Esophagus (tissue), 2 donors: Measurements from ENCODE around the gene NQO2. TPM values are rescaled to one million over a fixed set of nuclear protein-coding genes. Genes with fewer than 3 reads are reported as not detected.
"Not testable (repeated sequence)": the region's sequence is repeated elsewhere in the genome, so short reads cannot be mapped to it uniquely, and the experiment has no call there.

Source experiments
- H3K27ac ChIP-seq, 2 donors: one replicate each; pipeline ENCODE4 v1.5.1; 2013; ENCODE audit warnings: low read depth in 2 of 2, mild to moderate bottlenecking in 2 of 2, inconsistent platforms in 1 of 2, low read length in 1 of 2, moderate library complexity in 1 of 2
- H3K27me3 ChIP-seq, 2 donors: one replicate each; pipeline ENCODE4 v1.6.1; 2013; ENCODE audit warnings: low read length in 2 of 2, control low read depth in 1 of 2, mild to moderate bottlenecking in 1 of 2; ENCODE audit not compliant: insufficient read depth in 2 of 2, control insufficient read depth in 1 of 2
- H3K36me3 ChIP-seq, 2 donors: one replicate each; pipeline ENCODE4 v1.6.1; 2013; ENCODE audit warnings: low read length in 1 of 2; ENCODE audit not compliant: control insufficient read depth in 2 of 2, insufficient read depth in 2 of 2
- H3K4me1 ChIP-seq, 2 donors: one replicate each; pipeline ENCODE4 v1.6.1; 2013; ENCODE audit warnings: low read length in 1 of 2; ENCODE audit not compliant: control insufficient read depth in 2 of 2, insufficient read depth in 2 of 2
- H3K4me3 ChIP-seq, 2 donors: one replicate each; pipeline ENCODE4 v1.5.1; 2013; ENCODE audit warnings: low read length in 2 of 2, mild to moderate bottlenecking in 2 of 2, low read depth in 1 of 2, moderate library complexity in 1 of 2
- H3K9me3 ChIP-seq, 2 donors: one replicate each; pipeline ENCODE4 v1.6.1; 2013; ENCODE audit warnings: mild to moderate bottlenecking in 2 of 2, low read depth in 1 of 2, low read length in 1 of 2, moderate library complexity in 1 of 2; ENCODE audit not compliant: control insufficient read depth in 2 of 2, insufficient read depth in 1 of 2
- WGBS, 2 donors: extraction: QIAGEN DNeasy Blood & Tissue Kit; methylation state at CpG; one replicate each; pipeline ENCODE4 v1.1.7; 2013; 5-methylcytosine and 5-hydroxymethylcytosine counted together
- polyA plus RNA-seq, 2 donors: library from polyadenylated mRNA; stranded (reverse); fragments of 200-250 nt; gene quantifications; one replicate each; pipeline ENCODE4 v1.2.3, GENCODE V29; 2013
- donor health status: healthy with polysubstance abuse.
- donor health status: Bipolar disorder and iron deficiency.

The NQO2 gene
- polyA plus RNA-seq, 2 donors = 24.2 to 40.0 TPM

- whole genome bisulfite sequencing, 2 donors = 98 to 99% methylated on average over 7 of the region's 7 CpGs
- Histone ChIP-seq H3K4me1 (peaks cover 0 to 3% of the 10 kb centered on the region in 2 donors), H3K4me3 (no peak overlapping the region), H3K27me3 (no peaks in the 10 kb centered on the region), H3K27ac (no peak overlapping the region), H3K36me3 (no peaks in the 10 kb centered on the region), H3K9me3 (no peaks in the 10 kb centered on the region)
Observed at GRCh38 chr6:2967936-2968335, 31.8 kb upstream of the NQO2 start.

- H3K4me1 ChIP-seq = peaks cover 0 to 3% of the 10 kb centered on the region in 2 donors
- H3K4me3 ChIP-seq = no peak overlapping the region
- WGBS, 2 donors = 68 to 70% methylated on average over 8 of the region's 8 CpGs
- no peaks in the 10 kb centered on the region for H3K36me3 ChIP-seq
- H3K27ac ChIP-seq = peak overlapping the region in 1 of 2 donors; percentile 71
- no peaks in the 10 kb centered on the region for H3K9me3 ChIP-seq
- H3K27me3 ChIP-seq = no peaks in the 10 kb centered on the region
Observed at GRCh38 chr6:2968600-2969135, 31.0 kb upstream of the NQO2 start.

GRCh38 chr6:2969549-2969948 lies 30.1 kb upstream of the NQO2 start:
- Histone ChIP-seq H3K27me3 (no peaks in the 10 kb centered on the region), H3K27ac (no peak overlapping the region), H3K36me3 (no peaks in the 10 kb centered on the region), H3K4me3 (peak overlapping the region in 1 of 2 donors; percentile 74), H3K4me1 (peaks cover 0 to 3% of the 10 kb centered on the region in 2 donors), H3K9me3 (no peaks in the 10 kb centered on the region)
- WGBS, 2 donors = 86 to 88% methylated on average over 3 of the region's 3 CpGs

GRCh38 chr6:2970034-2970685 lies 29.5 kb upstream of the NQO2 start:
- peak overlapping the region in 1 of 2 donors; percentile 74 for H3K4me3 ChIP-seq
- 36 to 38% methylated on average over 10 of the region's 10 CpGs for WGBS, 2 donors
- H3K27ac ChIP-seq = peak overlapping the region; percentile 34 to 83
- no peaks in the 10 kb centered on the region for H3K4me1 ChIP-seq
- H3K27me3 ChIP-seq = no peaks in the 10 kb centered on the region
- H3K9me3 ChIP-seq = no peaks in the 10 kb centered on the region
- no peaks in the 10 kb centered on the region for H3K36me3 ChIP-seq

- Histone ChIP-seq H3K9me3 (no peaks in the 10 kb centered on the region), H3K4me1 (no peaks in the 10 kb centered on the region), H3K4me3 (peak overlapping the region; percentile 74 to 81), H3K27me3 (no peaks in the 10 kb centered on the region), H3K27ac (peak overlapping the region; percentile 95 to 98), H3K36me3 (no peaks in the 10 kb centered on the region)
- WGBS, 2 donors = 1% methylated on average over 39 to 80 of the region's 80 CpGs
Observed at GRCh38 chr6:2970753-2971419, 28.8 kb upstream of the NQO2 start.

GRCh38 chr6:2971420-2972218 lies 28.1 kb upstream of the NQO2 start, which contains the start of gene SERPINB6:
TSS of gene SERPINB6 (minus strand) at chr6:2971567. CDS start at chr6:2959332, 12,235 bp downstream.
- Histone ChIP-seq H3K27ac (peak within 1 kb of the TSS; percentile 95 to 98), H3K9me3 (no peaks in the 10 kb centered on the region), H3K36me3 (no peaks in the 10 kb centered on the region), H3K4me1 (no peaks in the 10 kb centered on the region), H3K27me3 (no peaks in the 10 kb centered on the region), H3K4me3 (peak within 1 kb of the TSS; percentile 74 to 81)
- WGBS, 2 donors = 2 to 5% methylated on average over 53 to 63 of the region's 63 CpGs

GRCh38 chr6:2972219-2972487 lies 27.5 kb upstream of the NQO2 start:
- 56 to 65% methylated on average over 1 of the region's 1 CpG for whole genome bisulfite sequencing, 2 donors
- not testable (repeated sequence) for H3K9me3 ChIP-seq, H3K4me1 ChIP-seq, H3K27me3 ChIP-seq, H3K36me3 ChIP-seq
- peak overlapping the region; percentile 95 to 98 for H3K27ac ChIP-seq
- H3K4me3 ChIP-seq = peak overlapping the region in 1 of 2 donors; percentile 74

GRCh38 chr6:2972685-2973084 lies 27.0 kb upstream of the NQO2 start:
- not testable (repeated sequence) for H3K4me3 ChIP-seq, H3K27ac ChIP-seq, H3K9me3 ChIP-seq, H3K27me3 ChIP-seq, H3K36me3 ChIP-seq, H3K4me1 ChIP-seq
- 98% methylated on average over 5 of the region's 5 CpGs for WGBS, 2 donors

- not testable (repeated sequence) for H3K27me3 ChIP-seq, H3K4me3 ChIP-seq, H3K4me1 ChIP-seq, H3K9me3 ChIP-seq, H3K36me3 ChIP-seq, H3K27ac ChIP-seq
- 95 to 97% methylated on average over 6 of the region's 6 CpGs for WGBS, 2 donors
Observed at GRCh38 chr6:2973180-2973579, 26.5 kb upstream of the NQO2 start.
